Astrocyte of the spinal cord (primary cell): Measurements from ENCODE around the gene TNKS1BP1.

Source experiments
- DNase-seq: peaks from one replicate; pipeline ENCODE4 v3.0.0; 2011; ENCODE audit warnings: low read depth, low spot score
- H3K4me3 ChIP-seq: 2 replicates; pipeline ENCODE4 v1.5.1; 2011; ENCODE audit warnings: low read depth, mild to moderate bottlenecking, low read length, moderate library complexity
- in situ Hi-C: cut with HindIII; loops from 2 replicates; pipeline ENCODE4 v1.10.0; 2017; ENCODE audit warnings: low sequenced_read_pairs
- TF ChIP-seq, protein P1 (sequence below): IDR thresholded peaks from 2 replicates; pipeline ENCODE4 v1.5.1; 2012; ENCODE audit warnings: low read depth, mild to moderate bottlenecking, low read length, inconsistent platforms

Gene TNKS1BP1

DNA sequence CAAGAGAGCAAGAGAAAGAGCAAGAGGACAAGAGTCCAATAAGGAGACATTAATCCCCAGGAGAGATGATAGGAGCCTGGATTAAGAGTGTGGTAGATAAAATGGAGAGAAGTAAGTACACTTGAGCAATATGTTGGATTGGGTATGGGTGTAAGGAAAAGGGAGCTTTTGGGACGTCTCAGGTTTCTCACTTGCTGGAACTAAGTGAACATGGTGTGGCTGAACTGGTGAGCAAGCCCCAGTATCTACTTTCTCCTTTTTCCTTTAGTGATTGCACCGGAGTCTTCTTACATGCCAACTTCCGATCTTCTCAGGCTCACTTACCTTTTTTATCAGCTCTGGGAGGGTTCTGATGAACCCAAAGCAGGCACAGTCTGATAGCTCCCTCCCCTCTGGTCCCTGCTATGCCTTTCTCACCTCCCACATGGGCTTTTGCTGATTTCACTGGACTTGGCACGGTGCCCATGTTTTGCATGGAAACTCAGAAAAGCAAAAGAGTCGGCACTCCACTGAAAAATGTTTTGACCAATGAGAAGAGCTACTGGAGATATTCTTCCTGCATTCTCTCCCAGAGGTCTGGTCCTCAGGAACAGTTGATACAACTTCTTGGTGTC is 73.2 kb downstream of the TNKS1BP1 start:
- no peak overlapping the region for H3K4me3 ChIP-seq
- peak; percentile 16 for DNase-seq
- in situ Hi-C loops = no loop called here
- TF ChIP-seq, protein P1, sequence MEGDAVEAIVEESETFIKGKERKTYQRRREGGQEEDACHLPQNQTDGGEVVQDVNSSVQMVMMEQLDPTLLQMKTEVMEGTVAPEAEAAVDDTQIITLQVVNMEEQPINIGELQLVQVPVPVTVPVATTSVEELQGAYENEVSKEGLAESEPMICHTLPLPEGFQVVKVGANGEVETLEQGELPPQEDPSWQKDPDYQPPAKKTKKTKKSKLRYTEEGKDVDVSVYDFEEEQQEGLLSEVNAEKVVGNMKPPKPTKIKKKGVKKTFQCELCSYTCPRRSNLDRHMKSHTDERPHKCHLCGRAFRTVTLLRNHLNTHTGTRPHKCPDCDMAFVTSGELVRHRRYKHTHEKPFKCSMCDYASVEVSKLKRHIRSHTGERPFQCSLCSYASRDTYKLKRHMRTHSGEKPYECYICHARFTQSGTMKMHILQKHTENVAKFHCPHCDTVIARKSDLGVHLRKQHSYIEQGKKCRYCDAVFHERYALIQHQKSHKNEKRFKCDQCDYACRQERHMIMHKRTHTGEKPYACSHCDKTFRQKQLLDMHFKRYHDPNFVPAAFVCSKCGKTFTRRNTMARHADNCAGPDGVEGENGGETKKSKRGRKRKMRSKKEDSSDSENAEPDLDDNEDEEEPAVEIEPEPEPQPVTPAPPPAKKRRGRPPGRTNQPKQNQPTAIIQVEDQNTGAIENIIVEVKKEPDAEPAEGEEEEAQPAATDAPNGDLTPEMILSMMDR = no peak

DNA sequence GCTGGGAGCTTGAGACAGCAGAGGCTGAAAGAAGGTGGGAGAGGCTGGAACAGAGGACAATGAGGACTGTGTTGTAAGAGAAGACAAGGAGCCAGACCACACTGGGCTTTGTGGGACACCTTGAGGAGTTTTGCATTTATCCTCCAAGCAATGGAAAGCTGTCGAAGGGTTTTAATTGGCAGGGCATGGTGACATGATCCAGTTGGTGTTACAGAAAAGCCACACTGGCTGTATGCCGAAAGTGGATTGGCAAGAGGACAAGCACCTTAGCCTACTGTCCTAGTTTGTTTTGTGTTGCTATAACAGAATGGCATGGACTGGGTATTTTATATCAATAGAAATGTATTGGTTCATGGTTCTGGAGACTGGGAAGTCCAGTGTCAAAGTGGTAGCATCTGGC is 73.7 kb downstream of the TNKS1BP1 start:
- DNase-seq = no peak
- TF ChIP-seq, protein P1 = no peak
- in situ Hi-C loops = no loop called here
- H3K4me3 ChIP-seq = no peak overlapping the region
